ENCODE measurements around the gene C1QA.

- TF ChIP-seq EZH2 (IDR thresholded peaks at IDR 0.05), result no peak
- TF ChIP-seq POLR2AphosphoS5 (IDR thresholded peaks at IDR 0.05; ENCODE audit: borderline replicate concordance, low read depth, low read length), result no peak
- TF ChIP-seq FOXP2 (optimal IDR thresholded peaks at IDR 0.05; ENCODE audit: control extremely low read depth, extremely low read length, insufficient read depth), result no peak
Measured at GRCh38 chr1:22662986-22663408, 26.6 kb downstream of the C1QA start.
